DOHH2 (cell line): ENCODE measurements around the gene MTA2.

Experiments
- CTCF ChIP-seq: fragments of 200-600 bp; sonication (generic); IDR thresholded peaks from one replicate; pipeline ENCODE4 v1.5.1; 2014; ENCODE audit warnings: antibody characterized with exemption, mild to moderate bottlenecking, low read depth, low read length; ENCODE audit not compliant: poor library complexity, severe bottlenecking
- EZH2phosphoT487 ChIP-seq: fragments of 200-600 bp; sonication (generic); IDR thresholded peaks from 2 replicates; pipeline ENCODE4 v1.6.1; 2017; ENCODE audit warnings: borderline replicate concordance, mild to moderate bottlenecking, antibody characterized with exemption, low read length, moderate library complexity, mixed read lengths

DNA sequence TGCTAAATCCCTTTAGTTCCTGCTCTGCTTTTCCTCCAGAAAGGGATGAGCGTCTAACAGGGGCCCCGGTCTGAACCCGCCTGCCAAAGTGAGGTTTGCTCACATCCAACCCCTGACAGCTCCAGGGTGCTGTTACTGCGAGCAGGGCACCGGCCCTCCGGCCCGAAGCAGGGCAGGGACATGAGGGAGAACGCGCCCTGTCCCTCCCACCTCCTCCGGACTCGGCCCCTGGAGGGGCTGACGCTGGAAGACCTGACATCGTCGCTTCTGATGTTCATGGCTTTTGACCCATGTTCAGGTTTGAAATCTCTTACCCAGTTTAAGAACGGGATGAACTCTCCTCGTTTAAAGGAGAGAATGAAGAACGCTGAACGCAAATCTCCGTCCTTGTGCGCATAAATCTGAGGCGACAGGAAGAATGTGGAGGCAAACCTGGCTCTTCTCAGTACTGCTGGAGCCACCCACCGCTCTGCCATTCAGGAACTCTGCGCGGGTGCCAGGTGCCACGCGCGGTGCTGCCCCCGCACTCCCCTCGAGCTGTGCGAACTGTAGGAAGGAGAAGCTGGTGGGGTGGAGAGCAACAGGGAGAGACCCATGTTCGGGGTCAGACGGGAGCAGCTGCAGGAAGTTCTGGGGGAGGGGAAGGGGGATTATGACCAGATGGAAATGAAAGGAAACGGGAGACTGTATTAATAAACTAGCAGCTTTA lies 27.1 kb downstream of the MTA2 start:
- TF ChIP-seq CTCF (no peak), EZH2phosphoT487 (no peak)
